ENCODE data around the gene ZNF423. TPM values are rescaled to one million over a fixed set of nuclear protein-coding genes. Genes with fewer than 3 reads are reported as not detected.

ZNF423 gene
- total RNA-seq, 1 donor from 2014 or later: 11.0 TPM

DNA sequence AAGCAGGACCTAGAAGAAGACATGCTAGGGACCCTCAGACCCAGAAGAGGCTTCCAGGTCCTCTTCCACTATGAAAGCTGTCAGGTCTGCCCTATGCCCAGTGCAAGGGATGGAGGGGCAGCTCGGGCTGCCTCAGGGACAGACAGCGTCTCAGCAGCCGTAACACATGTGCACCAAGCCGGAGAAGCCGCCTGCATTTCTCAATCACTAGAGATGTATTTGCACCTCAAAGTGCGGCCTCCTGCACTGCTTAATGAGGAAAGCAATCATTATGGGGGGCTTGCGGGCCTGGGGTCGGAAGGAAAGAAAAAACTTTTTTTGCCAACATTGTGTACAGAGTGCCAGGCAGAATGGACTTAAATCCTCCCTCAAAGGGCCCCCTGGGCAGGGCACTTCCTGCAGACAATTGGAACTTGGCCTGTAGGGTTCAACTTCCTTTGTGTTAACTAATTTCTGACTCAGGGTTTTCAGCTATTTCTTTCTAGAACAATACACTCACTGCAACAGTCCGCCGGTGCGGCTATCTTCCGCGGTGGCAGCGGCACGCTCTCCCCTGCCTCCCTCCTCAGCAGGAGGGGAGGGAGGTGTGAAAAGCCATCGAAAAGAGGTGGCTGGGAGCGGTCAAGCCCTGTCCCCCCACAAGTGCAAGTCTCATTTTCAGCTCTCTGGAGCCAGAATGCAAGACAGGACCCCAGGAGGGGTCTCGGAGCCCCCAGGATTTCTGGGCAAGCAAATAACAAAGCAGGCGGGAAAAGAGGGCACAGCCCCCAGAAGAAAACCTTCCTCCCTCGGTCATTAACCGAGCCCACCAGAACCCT lies 101.2 kb downstream of the ZNF423 start:
- DNase-seq (ENCODE audit: low spot score): peak; percentile 11

DNA sequence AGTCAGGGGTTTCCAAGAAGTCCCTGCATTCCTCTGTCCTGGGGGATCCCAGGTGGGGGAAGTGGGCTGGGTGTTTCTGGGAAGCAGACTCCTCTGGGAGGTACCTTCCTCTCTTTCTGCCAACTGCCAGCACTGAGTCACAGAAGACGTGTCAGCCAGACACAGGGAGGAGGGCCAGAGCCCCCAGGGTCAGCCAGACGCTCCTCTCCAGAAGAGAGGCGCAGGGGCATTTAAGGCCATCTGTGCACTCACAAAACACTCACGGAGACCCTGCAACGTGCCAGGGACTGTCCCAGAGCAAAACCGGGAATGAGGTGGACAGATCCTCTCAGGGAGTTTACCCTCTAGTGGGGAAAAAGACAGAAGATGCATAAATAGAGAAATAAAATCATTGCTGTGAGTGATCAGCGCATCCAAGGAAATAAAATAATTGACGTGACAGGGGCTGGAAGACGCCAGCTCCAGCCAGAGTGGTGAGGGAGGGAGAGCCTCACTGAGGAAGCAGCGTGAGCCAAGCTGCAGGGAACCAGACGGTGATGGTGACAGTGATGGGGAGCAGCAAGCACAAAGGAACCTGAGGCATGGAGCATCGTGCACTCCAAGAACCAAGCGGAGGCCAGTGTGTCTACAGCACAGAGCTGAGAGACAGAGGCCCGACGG lies 105.4 kb downstream of the ZNF423 start:
- DNase-seq (ENCODE audit: low spot score): no peak

DNA sequence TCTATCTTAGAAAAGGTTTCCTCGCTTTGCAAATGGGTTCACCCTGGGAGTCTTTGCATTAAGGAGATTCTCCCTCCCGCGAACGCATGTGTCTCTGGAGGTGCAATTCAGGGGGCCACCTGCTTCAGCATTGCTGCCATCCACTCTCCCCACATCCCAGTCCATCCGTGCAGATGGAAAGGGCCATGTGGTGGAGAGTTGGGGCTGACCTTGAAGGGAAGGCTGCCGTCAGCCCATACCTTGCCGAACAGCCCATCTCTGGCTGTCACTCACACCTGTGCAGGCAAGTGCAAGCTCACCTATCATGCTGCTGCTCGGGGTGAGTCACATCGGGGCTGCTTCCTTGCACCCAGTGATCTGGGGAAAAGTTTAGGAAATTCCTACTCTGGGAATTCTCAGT lies 106.1 kb downstream of the ZNF423 start:
- DNase-seq (ENCODE audit: low spot score): no peak

DNA sequence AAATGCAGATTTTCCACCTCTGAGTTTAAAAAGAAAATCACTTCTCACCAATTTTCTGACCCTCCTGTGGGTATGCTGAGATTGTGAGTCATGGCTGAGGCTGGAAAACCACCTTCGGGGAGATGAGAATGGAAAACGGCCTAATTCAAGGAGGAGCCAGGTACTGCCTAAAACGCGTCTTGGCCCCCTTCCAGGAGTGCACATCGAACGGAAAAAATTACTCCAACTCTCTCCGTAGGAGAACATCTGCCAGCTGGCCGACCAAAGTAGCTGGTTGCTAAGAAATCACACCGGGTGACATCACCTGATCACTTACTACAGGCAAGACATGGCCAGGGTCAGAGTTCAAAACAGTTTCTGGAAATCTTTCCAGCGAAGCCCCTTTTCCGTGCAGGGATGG lies 107.6 kb downstream of the ZNF423 start:
- DNase-seq (ENCODE audit: low spot score): no peak

DNA sequence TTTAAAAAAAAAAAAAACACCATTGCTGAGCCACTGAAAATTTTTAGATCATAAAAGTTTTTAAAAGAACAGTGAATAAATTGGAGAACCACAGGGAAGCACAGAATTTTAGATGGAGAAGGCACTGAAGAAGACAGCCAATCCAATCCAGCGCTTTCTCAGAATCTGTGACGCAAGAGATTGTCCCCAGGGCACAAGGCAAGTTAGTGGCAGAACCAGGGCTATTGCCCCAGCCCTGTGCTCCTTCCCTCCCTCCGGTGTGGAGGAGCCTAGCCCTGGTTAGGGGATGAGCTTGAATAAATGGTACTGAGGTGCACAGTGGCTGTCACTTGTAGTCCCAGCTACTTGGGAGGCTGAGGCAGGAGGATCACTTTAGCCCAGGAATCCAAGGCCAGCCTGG lies 108.3 kb downstream of the ZNF423 start:
- DNase-seq (ENCODE audit: low spot score): no peak

DNA sequence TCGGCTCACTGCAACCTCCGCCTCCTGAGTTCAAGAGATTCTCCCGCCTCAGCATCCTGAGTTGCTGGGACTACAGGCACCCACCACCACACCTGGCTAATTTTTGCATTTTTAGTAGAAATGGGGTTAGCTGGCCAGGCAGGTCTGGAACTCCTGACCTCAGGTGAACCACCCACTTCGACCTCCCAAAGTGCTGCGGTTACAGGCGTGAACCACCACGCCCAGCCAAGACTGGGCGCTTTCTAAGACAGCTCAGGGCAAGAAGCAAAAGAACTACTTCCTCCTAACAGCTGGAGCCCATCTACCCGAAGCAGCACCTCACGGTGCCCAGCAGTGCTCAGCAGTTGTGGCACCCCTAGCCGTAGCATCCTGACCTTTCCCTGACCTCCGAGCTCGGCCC lies 109.4 kb downstream of the ZNF423 start:
- DNase-seq (ENCODE audit: low spot score): no peak

DNA sequence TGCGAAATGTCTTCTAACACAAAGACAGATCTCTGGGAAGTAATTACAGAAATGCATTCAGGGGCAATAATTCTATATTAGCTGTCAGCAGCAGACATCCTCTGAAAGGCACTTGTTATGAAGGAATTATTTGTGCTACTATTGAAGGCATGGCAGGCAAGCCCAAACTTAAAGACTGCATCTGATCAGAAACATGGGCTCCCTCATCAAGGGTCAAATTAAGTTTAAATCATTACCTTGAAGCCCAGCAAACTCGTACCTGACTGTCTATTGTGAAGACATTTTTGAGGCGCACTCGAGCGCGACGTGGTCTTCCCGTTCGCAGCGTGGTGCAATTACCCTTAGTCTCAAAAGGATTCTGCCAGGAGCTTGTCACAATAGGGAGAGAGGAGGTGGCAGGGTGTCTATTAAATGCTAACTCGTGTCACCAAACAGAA lies 110.6 kb downstream of the ZNF423 start:
- DNase-seq (ENCODE audit: low spot score): no peak

DNA sequence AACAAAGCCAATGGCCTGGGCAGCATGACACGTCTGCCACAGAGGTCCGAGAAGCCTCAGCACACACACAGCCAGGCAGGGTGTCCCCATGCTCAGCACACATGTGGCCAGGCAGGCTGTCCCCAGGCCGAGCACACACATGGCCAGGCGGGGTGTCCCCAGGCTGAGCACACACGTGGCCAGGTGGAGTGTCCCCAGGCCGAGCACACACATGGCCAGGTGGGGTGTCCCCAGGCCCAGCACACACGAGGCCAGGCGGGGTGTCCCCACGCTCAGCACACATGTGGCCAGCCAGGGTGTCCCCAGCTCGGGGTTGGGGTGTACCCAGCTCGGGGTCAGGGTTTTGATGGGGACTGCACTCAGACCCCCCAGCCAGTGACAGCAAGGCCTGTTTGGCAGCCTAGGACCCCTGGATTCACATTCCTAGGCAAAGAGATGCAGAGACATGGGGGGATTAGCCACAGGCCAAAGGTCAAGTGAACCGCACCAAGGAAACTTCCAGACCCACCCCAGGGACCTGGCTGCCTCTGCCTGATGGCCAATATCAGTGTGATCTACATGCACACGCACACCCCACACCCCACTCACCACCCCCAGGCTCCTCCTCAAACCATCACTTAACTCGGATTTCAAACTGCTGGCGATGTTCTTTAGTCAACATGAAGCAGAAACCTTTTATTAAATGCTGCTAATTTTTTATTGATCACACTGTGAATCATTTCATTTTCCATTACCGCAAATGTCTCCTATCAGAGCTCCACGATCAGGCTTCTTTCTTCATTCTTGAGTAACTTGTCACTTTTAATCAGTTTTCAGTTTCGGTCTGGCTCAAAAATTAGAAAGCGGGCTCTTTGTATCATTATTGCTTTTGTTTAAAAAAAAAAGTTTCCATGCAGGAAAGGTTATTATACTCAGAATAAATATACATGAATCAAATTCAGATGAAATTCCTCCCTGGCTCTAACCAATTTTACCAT lies 111.4 kb downstream of the ZNF423 start:
- no peak for DNase-seq (ENCODE audit: low spot score)

DNA sequence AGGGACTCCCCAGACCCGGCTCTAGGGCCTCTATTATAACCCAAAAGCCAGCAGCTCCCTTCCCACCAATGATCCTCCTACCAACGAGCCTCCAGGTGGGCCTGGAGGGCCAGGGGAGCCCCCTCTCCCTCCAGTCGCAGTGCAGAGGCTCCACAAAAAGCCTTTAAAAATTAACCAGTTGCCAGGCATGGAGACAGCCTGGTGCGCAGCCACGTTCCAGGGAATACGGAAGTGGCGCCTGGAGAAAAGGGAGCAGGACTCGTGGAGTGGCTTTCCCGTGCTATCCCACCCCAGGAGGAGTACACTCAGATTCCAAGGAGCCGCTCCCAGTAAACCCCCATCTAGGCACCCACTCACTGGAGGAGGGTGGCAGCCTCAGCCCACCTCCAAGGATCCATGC lies 112.3 kb downstream of the ZNF423 start:
- DNase-seq (ENCODE audit: low spot score): no peak

DNA sequence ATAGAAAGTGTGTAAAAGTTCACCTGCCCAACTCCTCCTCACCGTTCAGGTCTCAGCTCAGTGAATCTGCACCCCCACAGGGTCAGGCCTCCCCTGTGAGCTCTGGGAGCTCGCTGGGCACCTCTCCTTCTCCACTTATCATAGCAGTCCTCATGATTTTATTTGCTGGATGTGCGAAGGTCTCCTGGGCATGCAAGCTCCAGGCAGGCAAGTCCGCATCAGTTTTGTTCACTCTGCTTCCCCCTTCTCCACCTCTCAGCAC lies 112.8 kb downstream of the ZNF423 start:
- no peak for DNase-seq (ENCODE audit: low spot score)

DNA sequence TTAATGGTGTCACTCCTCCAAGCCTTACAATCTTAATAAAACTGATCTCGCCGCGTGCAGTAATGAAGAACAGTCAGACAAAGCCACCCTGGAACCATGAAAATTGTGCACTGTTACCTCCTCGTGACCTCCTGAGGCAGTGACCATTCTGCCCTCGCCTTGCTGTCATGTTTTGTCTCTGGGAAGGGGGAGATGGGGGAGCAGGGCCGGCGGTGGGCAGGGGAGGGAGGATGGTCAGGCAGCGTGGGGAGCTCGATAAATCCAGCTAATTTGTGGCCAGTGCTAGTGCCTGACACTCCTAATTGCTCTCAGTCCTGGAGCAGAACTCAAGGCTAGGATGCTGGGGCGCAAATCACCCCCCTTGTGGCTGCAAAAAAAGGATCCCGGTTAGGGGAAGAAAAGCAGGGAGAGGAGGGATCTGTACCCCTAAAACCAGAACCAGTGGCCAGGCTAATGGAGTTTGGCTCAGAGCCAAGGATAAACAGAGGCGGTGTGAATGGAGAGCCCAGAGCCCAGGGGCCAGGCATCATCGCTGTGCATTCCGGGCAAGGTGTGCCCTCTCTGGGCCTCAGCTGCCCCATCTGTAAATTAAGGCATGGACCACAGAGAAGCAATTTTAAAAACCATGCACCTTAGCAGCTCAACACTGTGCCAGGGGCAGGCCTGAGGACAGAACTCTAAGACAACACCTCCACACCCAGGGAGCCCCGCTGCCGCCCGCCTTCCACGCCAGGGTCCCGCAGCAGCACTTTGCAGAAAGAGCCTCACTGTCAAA lies 113.3 kb downstream of the ZNF423 start:
- DNase-seq (ENCODE audit: low spot score): no peak

DNA sequence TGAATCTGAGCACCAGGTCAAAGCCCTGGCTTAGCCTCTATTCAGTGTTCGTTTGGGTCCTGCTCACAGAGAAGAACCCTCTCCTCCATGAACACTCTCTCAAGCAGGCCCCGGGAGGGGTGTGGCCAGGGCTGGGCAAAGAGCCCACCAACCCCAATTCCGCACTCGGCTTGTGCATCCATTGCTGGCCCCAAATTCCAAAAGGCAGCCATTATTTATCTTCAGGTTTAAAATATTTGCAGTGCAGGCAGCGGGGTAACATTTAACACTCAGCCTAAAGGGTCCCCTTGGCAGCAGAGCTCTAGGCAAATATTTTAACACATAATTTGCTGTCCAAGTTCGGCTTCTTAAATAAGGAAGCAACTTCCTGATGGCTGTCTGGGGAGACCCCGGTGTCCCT lies 115.7 kb downstream of the ZNF423 start:
- DNase-seq (ENCODE audit: low spot score): no peak

DNA sequence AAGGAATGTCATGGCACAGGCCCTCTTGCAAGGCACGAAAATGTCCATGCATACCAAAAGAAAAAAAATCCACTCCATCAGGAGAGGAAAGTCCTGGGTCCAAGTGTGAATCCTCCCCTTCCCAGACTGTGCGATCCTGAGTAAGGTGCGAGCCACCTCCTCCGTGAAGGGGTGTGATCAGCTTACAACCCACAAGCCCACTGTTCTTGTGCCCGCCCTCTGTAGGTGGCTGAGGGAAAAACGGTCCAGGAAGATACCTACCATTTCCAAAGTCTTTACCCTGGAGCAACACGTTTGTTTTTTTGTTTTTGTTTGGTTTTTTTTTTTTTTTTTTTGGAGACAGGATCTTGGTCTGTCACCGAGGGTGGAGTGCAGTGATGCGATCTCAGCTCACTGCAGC lies 116.5 kb downstream of the ZNF423 start:
- DNase-seq (ENCODE audit: low spot score): no peak

DNA sequence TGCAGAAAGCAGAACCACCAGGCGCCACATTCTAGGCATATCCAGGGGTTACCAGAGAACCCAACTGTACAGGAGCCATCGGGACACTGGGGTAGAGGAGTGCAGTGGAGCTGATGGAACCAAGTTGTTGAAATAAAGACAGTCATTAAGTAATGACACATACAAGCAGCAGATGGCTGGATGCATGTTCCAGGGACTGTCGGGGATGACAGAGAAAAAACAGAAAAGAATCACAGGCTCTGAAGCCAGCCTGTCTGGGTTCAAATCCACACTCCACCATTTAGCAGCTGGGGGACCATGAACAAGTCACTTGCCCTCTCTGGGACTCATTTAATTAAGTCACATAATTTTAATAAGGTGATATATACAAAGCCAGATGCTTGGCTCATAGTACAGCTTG lies 117.1 kb downstream of the ZNF423 start:
- no peak for DNase-seq (ENCODE audit: low spot score)

DNA sequence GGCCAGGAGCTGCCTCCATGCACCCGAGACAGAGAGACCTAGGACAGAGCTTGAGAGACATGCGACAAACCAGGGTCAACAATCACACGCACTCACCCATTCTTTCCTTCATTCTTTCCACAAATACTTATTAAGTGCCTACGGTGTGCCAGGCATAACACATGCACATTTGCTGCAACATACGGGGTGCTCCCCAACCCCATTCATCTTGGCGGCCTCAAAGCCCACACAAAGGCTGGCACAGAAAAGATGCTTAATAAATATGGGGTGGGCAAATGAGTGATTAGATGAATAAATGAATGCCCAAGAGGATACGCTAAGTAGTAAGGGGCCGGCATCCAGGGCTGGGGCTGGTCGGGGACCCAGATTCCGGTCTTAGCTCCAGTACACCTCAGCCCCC lies 117.9 kb downstream of the ZNF423 start:
- DNase-seq (ENCODE audit: low spot score): no peak

DNA sequence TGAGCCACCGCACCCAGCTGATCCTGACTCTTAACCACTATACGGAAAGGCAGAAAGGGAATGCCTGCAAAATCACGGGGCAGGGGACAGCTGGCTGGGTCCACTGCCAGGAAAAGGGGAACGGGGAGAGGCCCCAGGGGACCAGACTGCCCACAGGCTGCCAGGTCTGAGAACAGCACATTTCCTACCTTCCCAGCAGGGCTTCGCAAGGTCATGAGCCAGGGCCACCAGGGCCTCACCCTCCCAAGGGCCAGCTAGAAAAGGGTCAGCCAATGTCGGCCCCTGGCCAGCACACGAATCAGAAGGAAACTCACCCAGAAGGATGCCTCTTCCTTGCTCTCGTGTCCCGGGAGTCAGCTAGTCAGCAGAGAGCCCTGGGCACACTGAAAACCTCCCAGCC lies 118.4 kb downstream of the ZNF423 start:
- DNase-seq (ENCODE audit: low spot score): no peak

DNA sequence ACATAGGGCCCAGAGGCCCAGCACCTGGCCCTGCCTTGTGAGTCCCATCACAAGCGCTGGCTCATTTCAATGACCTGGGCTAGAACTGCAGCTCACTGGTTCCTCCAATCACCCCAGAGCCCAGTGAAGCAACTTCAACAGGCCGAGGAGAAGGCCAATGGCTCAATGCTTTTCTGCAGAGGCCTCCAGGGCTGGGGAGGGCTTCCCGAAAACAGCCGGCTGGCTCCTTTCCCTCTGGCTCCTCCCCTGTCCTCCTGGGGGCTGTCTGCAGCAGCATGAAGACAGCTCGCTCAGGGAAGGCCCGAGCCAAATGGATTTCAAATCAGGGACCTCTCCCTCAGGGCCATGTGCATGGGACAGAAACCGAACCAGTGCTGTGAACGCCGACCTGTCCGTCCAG lies 121.6 kb downstream of the ZNF423 start:
- DNase-seq (ENCODE audit: low spot score): no peak

DNA sequence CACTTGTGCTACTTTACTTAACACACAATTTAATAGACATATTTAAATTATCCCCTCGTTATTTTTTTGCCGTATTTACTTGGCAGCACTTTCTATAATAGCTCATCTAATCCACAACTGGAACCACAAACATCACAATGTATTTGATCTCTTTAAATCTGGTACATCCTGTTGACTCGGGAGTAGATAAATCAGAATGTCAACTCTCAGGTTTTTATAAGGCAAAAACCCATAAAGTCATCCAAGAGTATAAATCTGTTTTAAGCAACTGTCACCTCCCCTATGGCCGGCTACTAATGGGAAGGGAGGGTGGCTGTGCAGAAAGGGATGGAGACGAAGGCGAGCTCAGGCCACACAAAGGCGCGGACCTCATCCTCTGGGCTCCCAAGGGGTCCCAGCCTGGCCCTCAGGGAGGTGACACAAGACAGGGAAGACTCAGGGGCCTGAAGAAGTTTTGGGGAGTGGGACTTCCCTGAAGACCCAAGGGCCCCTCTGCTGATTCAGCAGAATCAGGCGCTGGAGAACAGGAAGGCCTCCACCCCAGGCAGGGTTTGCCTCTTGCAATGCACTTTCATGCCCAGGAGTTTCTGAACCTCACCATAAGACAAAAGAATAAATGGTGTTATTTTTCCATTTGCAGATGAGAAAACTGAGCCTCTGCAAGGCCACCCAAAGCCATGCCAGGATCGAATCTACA lies 122.5 kb downstream of the ZNF423 start:
- DNase-seq (ENCODE audit: low spot score): no peak

DNA sequence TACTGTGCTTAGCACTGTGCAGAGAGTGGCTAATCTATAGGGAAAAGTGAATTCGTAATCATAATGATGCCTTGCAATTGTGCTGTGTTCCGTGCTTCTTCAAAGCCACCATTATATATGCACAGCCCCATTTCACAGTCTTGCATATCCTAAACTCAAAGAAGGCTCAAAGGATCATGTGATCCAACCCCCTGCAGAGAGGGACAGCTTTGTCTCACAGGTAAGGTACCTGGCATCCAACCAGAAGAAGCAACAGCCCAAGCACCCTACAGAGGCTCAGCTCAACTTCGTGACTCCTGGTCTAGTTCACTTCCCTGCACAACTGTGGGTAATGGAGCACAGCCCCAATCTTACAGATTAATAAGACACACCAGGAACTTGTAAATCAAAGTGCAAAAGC lies 124.0 kb downstream of the ZNF423 start:
- no peak for DNase-seq (ENCODE audit: low spot score)

DNA sequence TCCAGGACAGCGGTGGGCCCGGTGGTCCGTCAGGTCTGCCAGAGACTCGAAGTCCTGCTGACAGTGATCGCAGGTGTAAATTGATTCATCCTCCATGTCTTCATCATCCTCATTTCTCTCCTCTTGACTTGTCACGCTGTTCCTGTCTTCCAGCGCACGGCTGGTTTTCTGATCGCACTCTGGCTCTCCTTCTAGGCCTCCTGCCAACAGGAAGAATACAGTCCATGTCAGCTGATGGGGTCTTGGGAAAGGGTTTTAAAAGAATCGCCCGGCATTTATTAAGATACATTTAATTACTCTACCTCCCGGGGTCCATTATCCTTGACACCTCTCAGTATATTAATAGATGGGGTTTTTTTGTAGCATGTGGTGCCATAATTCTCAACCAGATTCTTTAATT lies 125.1 kb downstream of the ZNF423 start:
- DNase-seq (ENCODE audit: low spot score): no peak

DNA sequence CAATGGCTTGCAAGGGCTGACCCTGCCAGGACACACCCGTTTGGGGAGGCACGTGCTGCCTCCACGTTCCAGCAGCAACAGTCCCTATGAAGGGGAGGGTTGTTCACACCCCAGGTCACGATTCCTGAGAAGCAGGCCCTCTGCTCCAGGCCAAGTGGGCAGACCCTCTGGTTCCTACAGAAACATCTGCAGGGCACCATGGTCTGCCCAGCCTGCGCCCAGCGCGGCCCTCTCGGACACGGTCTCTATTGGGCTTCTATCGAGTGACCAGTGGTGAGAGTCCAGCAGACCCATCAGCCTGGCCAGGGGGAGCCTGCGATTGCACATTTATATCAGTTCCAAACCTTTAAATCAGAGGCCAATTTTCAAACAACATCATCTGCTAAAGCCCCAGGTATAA lies 128.3 kb downstream of the ZNF423 start:
- no peak for DNase-seq (ENCODE audit: low spot score)
